Activated naive CD4-positive, alpha-beta T cell treated with Interleukin-2 at 50 U/mL for 16 hours (primary cell): ENCODE measurements around the gene GFER.

Experiments
- DNase-seq: peaks from one replicate; pipeline ENCODE4 v3.0.0-alpha.2; 2020

The GFER gene

DNA sequence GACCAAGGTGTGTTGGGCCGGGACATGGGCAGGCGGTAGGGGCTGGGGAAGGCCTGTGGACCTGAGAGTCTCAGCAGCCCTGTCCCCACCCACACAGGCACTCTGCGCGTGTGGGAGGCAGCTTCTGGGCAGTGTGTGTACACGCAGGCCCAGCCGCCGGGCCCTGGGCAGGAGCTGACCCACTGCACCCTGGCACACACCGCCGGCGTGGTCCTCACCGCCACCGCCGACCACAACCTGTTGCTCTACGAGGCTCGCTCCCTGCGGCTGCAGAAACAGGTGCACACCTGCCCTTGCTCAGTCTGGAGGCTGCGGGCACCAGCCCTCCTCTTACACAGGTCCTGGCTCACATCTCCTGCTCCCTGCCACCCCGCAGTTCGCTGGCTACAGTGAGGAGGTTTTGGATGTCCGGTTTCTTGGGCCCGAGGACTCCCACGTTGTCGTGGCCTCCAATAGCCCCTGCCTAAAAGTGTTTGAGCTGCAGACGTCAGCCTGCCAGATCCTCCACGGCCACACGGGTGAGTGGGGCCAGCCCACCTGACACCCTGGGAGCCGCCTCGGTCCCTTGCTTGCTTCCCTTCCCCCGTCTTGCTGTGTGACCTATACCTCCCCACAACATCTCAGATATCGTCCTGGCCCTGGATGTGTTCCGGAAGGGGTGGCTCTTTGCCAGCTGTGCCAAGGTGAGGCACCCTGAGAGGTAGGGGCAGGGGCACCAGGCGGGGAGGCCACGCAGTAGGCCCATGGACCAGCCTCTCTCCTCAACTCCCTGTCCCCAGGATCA, 8.4 kb upstream of the GFER start:
- no peak for DNase-seq

- DNase-seq, result no peak
Observed at GRCh38 chr16:1976216-1976520, 7.8 kb upstream of the GFER start.

- no peak for DNase-seq
Observed at GRCh38 chr16:1976951-1977874, 6.8 kb upstream of the GFER start.

- DNase-seq, result no peak
Observed at GRCh38 chr16:1977875-1978268, 6.1 kb upstream of the GFER start.

DNA sequence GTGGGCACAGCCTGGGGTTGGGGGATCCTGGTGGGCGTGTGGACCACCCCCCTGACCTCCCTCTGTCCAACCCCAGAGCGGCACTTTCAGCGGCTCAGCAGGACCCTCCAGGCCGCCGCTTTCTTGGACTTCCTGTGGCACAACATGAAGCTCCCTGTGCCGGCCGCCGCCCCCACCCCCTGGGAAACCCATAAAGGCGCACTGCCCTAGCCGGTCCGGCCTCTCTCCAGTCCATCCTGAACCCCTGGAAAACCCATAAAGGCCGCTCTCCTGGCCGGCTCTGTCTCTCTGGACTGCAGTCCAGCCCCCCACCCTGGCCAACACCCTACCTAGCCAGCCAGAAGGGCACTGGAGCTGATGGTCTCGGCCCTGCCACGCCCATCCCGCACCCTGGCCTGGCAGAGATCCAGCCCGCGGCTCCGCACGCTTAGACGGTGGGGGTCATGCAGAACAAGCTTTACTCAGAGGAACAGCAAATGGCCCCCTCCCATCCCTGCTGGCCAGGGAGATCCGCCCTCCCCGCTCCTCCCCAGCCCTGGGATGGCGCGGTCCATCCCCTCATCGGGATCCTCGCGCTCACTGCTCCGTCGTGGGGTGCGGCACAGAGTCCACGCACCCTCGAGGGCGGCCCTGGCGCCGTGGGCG, 5.4 kb upstream of the GFER start:
- no peak for DNase-seq

- DNase-seq, result peak; percentile 56
Observed at GRCh38 chr16:1979271-1980029, 4.5 kb upstream of the GFER start.

DNA sequence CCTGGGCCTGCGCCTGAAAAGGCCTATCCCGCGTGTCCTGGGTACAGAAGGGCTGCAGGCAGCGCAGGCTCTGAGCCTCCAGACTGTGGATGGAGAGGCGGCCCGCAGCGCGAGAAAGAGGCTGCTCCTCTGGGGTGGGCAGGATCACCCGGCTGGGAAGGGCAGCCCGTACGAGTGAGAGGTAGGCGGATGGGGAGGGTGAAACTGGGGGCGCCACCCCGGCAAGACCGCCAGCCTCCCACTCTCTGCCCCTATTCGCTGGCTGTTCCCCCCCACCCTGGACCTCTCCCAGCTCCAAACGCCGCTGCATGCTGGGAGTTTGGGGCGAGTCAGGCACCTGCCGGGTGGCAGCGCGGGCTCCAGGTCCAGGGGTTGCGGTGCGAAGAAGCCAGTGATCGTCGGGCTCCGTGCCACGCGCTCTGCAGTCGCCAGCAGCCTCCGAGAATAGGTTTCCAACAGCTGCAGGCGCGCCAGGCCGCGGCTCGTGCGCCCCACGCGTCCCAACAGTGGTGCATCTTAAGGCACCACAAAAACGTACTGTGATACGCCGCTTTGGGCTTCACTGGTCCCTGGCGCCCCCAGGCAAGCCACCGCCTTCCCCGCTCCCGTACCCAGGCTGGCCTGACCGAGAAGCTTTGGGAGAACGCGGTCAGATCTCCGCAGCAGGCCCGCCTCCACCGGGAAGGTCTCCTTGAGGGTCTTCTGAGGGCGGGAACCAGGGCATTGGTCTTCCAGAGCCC, 3.8 kb upstream of the GFER start:
- DNase-seq, result no peak

DNA sequence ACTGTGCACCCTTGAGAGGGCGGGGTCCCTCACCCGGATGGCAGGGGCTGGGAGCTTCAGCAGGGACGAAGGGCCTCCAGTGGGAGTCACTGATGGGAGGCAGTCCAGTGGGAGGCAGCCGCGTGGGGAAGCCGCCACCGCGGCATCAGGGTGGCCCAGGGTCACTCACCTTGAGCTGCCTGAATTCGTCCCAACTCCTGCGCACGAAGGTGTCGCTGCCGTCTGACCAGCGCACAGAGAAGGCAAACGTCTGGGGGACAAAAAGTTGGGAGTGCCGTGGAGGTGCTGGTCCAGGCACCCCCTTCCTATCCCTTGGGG, 3.3 kb upstream of the GFER start:
- no peak for DNase-seq

- no peak for DNase-seq
Observed at GRCh38 chr16:1981398-1981836, 2.6 kb upstream of the GFER start, which contains the start of gene NOXO1. NOXO1 (minus strand) TSS chr16:1981469; CDS start chr16:1981179, 290 bp downstream.

- DNase-seq, result no peak
Observed at GRCh38 chr16:1982013-1982433, 2.0 kb upstream of the GFER start.

- DNase-seq, result no peak
Observed at GRCh38 chr16:1982991-1983543, 926 bp upstream of the GFER start.

DNA sequence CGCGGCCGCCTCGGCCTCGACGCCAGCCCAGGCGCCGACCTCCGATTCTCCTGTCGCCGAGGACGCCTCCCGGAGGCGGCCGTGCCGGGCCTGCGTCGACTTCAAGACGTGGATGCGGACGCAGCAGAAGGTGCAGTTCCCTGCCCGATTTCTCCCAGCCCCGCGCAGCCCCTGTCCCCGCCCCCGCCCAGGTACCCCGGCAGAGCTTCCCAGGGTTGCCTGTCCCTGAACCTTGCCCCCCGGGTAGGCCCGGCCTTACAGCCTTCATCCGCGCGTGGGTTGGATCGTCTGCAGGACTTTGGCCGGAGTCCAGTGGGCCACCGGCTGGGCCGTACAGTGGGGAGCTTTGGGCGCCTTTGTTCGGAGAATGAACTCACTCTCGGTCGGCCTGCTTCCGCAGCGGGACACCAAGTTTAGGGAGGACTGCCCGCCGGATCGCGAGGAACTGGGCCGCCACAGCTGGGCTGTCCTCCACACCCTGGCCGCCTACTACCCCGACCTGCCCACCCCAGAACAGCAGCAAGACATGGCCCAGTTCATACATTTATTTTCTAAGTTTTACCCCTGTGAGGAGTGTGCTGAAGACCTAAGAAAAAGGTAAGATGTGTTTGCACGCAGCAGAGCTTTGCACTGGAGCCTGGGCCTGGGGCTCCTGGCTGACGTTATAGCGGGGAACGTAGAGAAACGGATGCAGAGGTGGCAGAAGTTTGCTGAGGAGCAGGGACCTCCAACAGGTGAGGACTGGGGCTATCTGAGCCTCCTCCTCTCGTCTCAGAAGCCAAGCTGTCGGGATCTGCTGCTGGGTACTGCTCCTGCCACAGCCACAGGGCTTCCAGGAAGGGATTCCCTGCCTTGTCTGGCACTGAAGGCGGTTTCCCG, 593 bp downstream of the GFER start:
- DNase-seq, result no peak

GRCh38 chr16:1985466-1986150, 1.6 kb downstream of the GFER start:
- DNase-seq, result no peak

DNA sequence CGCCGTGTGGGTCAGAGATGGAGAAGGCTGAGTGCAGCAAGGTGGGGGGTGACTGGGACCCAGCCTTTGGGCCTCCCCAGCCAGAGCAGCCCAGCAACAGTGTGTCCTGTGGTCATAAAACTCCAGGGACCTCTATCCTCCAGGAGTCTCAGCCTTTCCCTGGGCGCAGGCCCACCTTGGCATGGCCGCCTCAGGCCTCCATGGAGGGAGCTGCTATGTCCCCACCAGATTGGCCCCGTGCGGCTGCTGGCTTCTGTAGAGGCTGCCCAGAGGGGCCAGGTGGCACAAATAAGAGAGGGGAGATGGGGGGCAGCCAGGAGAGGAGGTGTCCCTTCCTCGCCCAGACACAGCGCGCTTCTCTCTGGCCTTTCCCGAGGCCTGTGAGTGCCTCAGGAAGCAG, 3.2 kb downstream of the GFER start:
- no peak for DNase-seq

DNA sequence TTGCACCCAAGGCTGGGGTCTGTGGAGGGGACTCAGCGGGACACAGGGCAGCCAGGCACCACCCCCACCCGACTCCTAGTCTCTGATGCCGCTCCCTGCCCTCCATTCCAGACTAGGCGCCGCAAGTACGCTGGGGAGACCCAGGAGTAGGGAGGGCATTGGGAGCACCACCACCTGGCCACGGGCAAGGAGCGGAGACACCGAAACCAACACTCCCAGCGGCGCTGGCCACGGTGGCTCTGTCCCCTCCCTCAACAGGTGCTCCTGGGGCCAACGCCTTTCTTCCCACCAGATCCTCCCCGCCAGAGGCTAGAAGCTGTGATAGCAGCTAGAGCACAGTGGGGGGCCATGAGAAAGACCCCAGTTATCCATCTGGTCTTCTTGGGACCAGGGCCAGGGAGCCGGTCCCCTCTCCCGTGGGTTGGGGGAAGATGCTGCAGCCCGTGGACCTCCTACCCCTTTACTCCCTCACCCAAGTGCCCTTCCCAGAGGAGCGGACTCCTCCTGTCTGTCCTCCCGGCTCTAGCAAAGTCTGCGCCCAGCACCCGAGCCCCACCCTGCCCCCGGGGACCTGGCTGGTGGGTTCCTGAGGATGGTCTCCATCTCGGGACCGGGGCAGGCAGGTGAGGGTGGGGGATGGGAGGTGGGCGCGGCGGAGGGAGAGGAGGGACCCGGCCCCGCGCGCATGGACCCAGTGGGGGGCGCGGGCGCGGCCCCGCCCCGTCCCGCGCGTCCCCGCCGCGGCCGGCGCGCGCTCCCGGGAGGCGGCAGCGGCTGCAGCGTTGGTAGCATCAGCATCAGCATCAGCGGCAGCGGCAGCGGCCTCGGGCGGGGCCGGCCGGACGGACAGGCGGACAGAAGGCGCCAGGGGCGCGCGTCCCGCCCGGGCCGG, 5.5 kb downstream of the GFER start, which contains the start of gene SYNGR3:
Gene SYNGR3 (plus strand): TSS at position 762 of the 892 bp plus-strand sequence. CDS start 133 bp downstream, outside the sequence.
- DNase-seq, result no peak

DNA sequence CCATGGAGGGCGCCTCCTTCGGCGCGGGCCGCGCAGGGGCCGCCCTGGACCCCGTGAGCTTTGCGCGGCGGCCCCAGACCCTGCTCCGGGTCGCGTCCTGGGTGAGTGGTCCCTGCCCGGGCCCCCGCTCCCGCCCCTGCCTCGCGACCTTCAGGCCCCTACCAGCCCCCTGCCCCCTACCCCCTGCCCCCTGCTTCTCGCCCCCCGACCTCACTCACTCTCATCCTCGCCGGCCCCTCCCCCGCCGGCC, 6.0 kb downstream of the GFER start:
- no peak for DNase-seq

- DNase-seq, result peak; percentile 45
Observed at GRCh38 chr16:1990351-1991134, 6.5 kb downstream of the GFER start.

- peak; percentile 48 for DNase-seq
Observed at GRCh38 chr16:1991135-1991551, 7.2 kb downstream of the GFER start.

DNA sequence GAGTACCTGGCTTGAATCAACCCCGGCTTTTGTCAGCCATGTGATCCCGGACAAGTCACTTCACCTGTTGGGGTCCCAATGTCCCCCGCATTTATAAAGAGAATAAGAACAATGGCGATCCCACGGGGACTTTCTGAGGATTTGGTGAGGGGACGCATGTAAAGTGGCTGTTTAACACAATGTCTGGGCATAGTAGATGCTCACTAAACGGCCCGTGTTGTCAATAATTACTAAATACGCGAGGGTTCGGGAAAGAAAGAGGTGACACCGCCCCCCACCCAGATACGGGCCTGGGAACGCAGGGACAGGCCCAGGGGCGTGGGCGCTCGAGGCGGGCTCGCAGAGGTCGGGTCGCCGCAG, 7.6 kb downstream of the GFER start:
- no peak for DNase-seq
